Adipose tissue (tissue), 3 donors: ENCODE results near the gene GRK3. TPM values are rescaled to one million over a fixed set of nuclear protein-coding genes. Genes with fewer than 3 reads are reported as not detected.
"Not testable (repeated sequence)": the region's sequence is repeated elsewhere in the genome, so short reads cannot be mapped to it uniquely, and the experiment has no call there.

Experiments used
- H3K27ac ChIP-seq: one replicate; pipeline ENCODE4 v1.5.1; 2013; ENCODE audit warnings: low read depth, low read length
- WGBS, 3 donors: extraction: QIAGEN DNeasy Blood & Tissue Kit; methylation state at CpG; one replicate each; pipeline ENCODE4 v1.1.7; 2013; 5-methylcytosine and 5-hydroxymethylcytosine counted together
- polyA plus RNA-seq, 3 donors: library from polyadenylated mRNA; stranded (reverse); fragments of 200-250 nt; gene quantifications; one replicate each; pipeline ENCODE4 v1.2.3, GENCODE V29; 2013
- donor health status: healthy with polysubstance abuse.
- donor health status: Bipolar disorder and iron deficiency.
- donor health status: healthy.

Gene GRK3
- polyA plus RNA-seq, 3 donors = 5.8 to 17.6 (median 8.8) TPM

DNA sequence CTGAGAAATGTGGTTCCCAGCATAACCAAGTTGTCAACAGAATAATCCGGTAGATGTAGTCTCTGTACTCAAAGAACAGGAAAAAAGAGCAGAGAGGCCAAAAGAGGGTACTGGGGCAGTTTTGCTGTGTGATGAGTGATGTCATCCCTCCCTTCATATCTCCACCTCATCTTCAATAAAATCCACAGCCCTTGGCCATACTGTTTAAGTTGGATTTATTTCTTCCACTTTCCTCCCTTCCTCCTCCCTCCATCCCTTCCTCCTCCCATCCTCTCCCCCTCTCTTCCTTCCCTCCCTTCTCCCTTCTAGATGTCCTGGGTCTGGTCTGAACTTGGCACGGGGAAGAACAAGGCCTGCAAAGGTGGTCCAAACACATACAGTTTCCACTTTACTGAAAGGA is 18.2 kb upstream of the GRK3 start:
- WGBS, 3 donors = 49 to 83% (median 65%) methylated on average over 2 of the region's 2 CpGs

DNA sequence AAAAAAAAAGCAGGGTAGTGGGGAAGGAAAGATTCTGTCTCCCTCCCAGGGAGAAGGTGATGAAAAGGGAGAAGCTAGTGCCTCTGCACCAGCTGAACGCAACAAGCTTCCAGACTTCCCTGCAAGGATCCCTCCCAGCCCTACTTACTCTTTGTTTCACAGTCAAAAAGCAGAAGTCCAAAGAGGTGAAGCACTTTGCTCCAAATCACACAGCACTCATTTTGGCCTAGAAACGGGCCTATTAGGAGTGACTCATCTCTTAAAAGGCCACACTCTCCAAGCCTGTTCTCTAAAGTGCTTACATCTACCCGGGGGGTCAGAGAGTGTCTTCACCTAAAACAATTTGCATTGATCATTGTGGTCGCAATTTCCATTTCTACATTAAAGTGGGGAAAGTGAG is 17.7 kb upstream of the GRK3 start:
- 59 to 80% (median 63%) methylated on average over 4 of the region's 4 CpGs for WGBS, 3 donors

More for the DNA sequence above, 18.2 kb upstream of the GRK3 start:
- H3K27ac ChIP-seq = no peak overlapping the region

DNA sequence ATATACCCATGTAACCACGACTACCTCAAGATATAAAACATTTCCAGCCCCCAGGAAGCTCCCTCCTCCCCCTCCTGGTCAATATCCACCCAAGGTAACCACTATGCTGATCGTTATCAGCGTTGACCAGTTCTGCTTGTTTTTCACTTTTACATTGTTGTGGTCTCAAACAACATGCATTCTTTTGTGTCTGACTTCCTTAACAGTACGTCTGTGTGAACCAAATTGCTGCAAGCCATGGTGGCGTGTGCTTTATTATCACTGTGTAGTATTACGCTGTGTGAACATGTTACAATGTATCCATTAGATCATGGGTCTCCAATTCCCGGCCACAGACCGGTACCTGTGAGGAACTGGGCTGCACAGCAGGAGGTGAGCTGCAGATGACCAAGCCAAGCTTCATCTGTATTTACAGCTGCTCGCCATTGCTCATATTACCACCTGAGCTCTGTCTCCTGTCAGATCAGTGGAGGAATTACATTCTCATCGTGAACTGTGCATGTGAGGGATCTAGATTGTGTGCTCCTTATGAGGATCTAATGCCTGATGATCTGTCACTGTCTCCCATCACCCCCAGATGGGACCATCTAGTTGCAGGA is 15.5 kb upstream of the GRK3 start:
- WGBS, 3 donors = 59 to 77% (median 68%) methylated on average over 10 of the region's 10 CpGs
- no peak overlapping the region for H3K27ac ChIP-seq

More for the DNA sequence above, 17.7 kb upstream of the GRK3 start:
- no peak overlapping the region for H3K27ac ChIP-seq

DNA sequence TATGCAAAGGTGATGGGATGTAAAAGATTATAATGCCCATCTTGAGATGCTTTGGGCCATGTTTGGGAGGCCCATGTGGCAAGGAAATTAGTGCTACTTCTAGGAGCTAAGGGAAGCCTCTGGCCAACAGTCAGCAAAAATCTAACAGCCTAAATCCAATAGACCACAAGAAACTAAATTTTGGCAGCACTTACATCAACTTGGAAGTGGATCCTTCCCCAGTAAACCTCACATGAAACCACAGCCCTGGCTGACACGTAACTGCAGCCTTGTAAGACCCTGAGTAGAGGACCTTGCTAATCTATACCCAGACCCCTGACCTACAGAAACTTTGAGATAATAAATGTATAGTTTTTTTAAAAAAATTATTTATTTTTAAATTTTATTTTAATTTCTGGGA is 13.1 kb upstream of the GRK3 start:
- WGBS, 3 donors = 32 to 95% (median 37%) methylated on average over 1 of the region's 1 CpG
- H3K27ac ChIP-seq = no peak overlapping the region

DNA sequence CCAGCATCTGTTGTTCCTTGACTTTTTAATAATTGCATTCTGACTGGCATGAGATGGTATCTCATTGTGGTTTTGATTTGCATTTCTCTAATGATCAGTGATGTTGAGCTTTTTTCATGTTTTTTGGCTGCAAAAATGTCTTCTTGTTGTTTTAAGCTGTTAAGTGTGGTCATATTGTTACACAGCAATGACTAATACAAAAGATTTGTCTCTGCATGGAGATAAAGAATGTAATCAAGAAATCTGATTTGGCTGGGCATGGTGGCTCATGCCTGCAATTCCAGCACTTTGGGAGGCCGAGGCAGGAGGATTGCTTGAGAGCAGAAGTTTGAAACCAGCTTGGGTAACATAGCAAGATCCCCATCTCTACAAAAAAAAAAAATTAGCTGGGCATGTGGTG is 12.1 kb upstream of the GRK3 start:
- H3K27ac ChIP-seq = not testable (repeated sequence)
- WGBS, 3 donors = 50 to 83% (median 79%) methylated on average over 1 of the region's 1 CpG

DNA sequence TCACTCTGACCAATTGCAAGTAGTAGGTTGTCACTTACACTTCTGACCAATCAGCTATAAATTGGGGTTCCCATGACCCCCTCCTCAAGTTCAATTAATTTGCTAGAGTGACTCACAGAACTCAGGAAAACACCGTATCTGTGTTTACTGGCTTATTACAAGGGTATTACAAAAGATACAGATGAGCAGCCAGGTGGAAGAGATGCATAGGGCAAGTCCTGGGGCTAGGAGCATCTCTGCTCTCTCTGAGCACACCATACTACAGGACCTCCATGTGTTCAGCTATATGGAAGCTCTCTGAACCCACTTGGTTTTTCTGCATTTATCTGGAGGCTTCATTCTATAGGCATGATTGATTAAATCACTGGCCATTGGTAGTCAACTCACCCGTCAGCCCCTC is 11.3 kb upstream of the GRK3 start:
- 86 to 97% (median 88%) methylated on average over 2 of the region's 2 CpGs for WGBS, 3 donors

DNA sequence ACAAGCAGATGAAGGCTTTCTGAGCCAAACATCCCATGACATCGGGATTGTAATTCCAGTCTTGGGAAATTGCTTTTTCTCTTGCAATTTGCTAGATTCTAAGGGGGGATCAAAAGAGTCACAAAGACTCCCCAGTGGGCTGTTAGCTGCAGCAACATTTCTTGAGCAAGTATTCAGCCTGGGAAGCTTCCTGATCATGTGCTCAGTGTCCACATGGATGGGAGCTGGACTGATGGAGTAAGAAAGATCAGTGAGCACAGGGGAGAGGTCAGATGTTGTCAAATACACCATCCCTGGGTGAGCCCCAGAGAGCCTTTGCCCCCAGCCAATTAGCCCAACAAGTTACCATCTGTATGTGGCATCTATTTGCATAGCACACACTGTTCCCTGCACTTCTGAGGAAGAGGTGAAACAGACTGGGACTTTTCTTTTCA is 10.2 kb upstream of the GRK3 start:
- no peak overlapping the region for H3K27ac ChIP-seq
- WGBS, 3 donors = 56 to 67% (median 66%) methylated on average over 1 of the region's 1 CpG

More for the DNA sequence above, 11.3 kb upstream of the GRK3 start:
- no peak overlapping the region for H3K27ac ChIP-seq

DNA sequence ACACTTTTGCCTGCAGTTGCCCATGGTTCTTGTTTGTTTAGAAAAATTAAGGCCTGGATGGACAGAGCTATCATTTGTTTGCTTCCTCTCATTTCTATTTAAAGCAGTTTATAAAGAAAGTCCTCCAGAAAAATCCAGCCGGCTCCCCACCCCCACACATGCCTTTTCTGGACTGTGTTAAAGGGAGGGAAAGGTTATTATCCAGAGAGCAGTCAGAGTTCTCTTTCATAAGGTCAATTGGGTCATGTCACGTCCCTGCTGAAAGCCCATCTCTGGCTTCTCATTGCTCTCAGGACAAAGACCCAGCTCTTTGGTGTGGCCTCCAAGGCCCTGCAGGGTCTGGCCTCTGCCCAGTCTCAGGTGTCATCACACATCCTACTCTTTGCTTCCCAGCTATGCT is 9.8 kb upstream of the GRK3 start:
- 35 to 68% (median 55%) methylated on average over 2 of the region's 2 CpGs for WGBS, 3 donors
- no peak overlapping the region for H3K27ac ChIP-seq

DNA sequence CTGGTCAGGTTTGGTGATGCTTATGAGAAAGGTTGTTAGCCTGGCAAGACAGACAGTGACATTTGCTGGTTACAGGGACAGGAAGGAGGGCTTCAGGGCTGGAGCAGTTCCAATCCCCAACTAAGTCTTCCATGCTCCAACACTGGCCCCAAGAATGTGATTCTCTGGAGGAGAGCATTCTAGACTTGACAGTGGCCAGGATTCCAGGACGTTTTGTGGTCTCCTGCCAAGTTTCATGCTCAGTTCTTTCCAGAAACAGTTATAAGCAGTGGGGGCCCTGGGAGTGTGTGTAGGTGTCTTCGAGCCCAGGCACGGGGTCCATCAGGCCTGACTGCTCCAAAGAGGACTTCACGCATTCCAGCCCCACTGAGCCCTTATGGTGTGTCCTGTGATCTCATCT is 8.9 kb upstream of the GRK3 start:
- WGBS, 3 donors = 62 to 82% (median 63%) methylated on average over 4 of the region's 4 CpGs
- H3K27ac ChIP-seq = no peak overlapping the region

DNA sequence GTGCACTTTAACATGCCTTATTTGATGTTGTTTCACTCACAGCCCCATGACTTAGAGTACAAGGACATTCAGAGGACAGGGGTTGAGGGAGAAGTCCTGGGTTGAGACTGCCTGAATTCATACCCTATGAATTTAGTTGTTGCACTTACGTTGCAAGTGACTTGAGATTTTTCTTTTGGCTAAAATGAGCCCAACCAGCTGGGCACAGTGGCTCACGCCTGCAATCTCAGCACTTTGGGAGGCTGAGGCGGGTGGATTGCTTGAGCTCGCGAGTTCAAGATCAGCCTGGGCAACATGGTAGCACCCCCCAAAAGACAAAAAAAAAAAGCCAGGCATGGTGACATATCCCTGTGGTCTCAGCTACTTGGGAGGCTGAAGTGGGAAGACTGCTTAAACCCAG is 7.3 kb upstream of the GRK3 start:
- no peak overlapping the region for H3K27ac ChIP-seq
- WGBS, 3 donors = 91 to 93% (median 93%) methylated on average over 5 of the region's 5 CpGs

DNA sequence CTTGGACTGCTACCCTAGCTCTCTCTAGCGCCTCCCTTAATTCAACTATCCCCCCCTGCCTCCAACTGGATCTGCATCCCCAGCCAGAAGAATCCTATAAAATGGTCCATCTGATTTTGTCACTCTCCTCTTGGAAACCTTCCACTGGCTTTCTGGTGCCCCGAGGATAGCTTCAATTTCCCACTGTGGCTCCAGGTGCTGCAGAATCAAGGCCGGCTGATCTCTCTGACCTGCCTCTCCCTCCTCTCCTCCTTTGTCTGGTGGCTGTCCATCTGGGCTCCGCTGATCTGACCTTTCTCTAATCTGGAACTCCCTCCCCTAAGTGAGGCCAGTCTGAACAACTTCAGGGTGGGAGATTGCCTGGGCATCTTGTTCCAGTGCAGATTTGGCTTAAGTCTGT is 6.1 kb upstream of the GRK3 start:
- H3K27ac ChIP-seq = no peak overlapping the region
- WGBS, 3 donors = 87 to 93% (median 92%) methylated on average over 4 of the region's 4 CpGs

DNA sequence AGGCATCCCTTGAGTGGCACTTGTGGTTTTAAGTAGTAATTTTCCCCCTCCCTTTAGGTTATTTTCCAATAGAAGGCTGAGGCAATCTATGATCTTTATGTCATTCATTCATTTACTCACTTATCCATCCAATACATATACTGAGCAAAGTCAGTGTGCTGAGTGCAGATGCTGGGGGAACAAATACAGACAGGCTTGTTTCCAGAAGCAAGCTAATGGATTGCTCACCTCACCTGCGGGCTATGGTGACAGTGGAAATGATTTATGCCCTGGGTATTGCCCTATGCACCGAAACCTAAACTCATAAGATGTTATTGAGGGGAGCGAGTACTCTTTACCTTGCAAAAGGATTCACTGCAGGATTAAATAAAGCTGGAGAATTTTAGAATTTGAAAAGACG is 4.6 kb upstream of the GRK3 start:
- 58 to 94% (median 93%) methylated on average over 4 of the region's 4 CpGs for WGBS, 3 donors

DNA sequence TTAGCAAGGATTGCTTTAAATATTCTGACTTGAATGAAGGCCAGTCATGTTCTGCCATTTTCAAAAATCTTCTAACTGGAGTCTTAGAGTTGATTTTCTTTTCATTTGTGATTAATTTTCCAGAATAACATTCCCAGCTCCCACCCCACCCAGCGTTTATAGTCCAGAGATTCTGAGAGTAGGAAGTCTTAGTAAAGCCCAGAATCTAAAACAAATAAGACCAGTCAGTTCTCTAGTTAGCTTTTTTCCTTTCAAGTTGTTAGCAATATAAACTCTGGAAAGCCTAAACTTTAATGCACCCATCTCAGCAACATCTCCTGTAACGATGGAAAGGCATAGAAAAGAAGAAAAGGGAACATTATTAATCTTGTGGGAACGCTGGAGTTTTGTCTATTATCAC is 3.3 kb upstream of the GRK3 start:
- WGBS, 3 donors = 63 to 83% (median 77%) methylated on average over 3 of the region's 3 CpGs
- not testable (repeated sequence) for H3K27ac ChIP-seq

More for the DNA sequence above, 4.6 kb upstream of the GRK3 start:
- not testable (repeated sequence) for H3K27ac ChIP-seq

DNA sequence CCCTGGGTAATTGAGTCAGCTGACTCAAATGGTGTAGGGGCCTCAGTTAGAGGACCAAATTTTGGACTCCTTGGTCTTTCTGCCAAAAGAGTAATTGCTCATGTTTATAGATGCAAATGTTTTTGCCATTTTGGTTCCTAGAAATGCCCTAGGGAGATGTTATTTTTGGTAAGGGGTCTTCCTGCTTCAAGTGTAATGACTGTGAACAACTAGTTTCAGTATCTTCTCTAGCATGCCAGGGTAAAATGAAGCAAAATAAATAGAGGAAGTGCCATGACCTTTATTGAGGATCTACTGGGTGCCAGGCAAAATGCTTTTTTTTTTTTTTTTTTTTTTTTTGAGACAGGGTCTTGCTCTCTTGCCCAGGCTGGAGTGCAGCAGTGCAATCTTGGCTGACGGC is 2.5 kb upstream of the GRK3 start:
- H3K27ac ChIP-seq = not testable (repeated sequence)

DNA sequence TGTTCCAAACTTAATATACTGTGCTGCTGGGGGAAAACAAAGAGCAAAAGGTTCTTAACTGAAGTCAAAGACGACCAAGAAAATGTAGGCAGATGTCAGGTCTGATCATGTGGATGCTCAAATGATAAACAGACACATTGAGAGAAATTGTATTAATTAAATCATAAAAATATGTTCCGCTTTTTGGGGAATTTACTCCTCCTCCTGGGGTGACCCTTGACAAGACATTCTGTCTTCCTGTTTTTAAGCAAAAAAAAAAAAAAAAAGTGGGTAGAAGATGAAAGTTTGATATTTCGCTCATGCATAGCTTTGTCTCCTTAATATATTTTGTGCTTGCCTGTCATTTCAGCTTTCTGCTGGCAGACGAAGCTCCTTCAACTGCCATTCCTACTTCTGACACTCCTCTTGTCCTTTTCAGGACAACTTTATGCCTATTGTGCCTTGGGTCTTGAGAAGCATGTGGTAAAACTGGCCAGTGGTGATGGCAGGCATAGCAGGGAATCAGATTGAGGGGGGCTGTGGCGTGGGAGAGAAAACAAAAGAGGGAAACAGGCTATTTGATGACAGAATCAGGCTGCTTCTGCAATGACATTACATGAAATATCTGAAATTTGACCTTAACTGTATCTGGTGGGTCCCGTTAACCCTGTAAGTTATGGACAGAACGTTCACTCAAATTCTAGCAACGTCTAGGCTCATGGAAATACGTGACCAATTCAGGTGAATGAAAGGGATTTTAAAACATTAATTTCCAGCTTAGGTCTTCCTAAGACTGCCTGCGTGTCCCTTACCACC is 1.3 kb upstream of the GRK3 start:
- WGBS, 3 donors = 25 to 45% (median 32%) methylated on average over 10 of the region's 10 CpGs
- not testable (repeated sequence) for H3K27ac ChIP-seq

More for the DNA sequence above, 2.5 kb upstream of the GRK3 start:
- 57 to 83% (median 71%) methylated on average over 1 of the region's 1 CpG for WGBS, 3 donors

DNA sequence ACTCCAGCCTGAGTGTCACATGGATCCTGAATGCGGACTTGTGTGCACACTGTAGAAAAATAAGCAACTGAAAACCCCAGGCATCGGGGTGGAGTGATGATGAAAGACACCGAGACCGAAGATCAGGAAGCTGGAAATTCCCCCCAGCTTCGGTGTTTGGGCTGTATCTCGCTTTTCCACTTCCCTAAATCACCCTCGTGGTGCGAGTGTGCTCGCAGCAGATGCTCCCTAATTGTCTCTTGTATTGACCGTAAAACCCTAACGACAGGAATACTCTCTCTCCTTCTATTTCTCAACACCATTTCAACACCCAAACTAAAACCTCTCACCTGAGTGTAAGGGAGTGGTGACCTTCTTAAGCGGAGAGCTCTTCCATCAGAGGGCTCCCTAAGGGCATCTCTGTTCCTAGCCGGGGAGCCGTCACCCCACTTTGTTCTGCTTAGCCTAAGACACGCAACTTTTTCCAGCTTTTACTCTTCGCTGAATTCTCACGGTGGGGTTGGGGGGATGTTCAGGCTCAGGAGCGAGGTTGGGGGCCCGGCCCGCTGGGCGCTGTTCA is 635 bp upstream of the GRK3 start:
- WGBS, 3 donors = 2 to 3% (median 3%) methylated on average over 21 of the region's 21 CpGs
- no peak overlapping the region for H3K27ac ChIP-seq

DNA sequence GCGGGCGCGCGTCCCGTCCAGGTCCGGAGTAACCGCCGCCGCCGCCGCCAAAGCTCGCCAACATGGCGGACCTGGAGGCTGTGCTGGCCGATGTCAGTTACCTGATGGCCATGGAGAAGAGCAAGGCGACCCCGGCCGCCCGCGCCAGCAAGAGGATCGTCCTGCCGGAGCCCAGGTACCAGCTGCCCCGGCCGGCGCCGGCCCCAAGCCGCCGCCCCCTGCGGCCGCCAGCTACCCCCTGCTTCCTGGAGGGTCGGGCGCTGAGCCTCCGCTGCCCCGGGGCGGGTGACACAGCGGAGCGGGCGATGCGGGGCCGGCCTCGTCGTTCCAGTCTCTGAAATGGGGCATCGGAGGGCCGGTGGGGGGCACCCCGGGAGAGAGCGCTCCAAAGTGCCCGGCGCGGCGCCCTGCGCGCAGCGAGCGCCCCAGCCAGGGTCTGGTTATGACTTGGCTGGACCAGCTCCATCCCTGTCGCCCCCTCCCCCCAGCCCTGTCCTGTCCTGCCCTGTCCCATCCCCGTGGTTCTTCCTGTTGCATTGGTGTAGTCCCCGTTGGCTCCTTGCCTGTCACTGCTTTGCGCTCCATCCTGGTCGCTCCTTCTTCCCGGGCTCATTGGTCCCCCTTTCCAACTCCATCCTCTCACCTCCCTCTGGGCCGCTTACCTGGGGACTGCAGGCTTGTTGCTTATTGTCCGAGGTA is 653 bp downstream of the GRK3 start:
- no peak overlapping the region for H3K27ac ChIP-seq
- 1% methylated on average over 38 to 57 of the region's 61 CpGs for WGBS, 3 donors

DNA sequence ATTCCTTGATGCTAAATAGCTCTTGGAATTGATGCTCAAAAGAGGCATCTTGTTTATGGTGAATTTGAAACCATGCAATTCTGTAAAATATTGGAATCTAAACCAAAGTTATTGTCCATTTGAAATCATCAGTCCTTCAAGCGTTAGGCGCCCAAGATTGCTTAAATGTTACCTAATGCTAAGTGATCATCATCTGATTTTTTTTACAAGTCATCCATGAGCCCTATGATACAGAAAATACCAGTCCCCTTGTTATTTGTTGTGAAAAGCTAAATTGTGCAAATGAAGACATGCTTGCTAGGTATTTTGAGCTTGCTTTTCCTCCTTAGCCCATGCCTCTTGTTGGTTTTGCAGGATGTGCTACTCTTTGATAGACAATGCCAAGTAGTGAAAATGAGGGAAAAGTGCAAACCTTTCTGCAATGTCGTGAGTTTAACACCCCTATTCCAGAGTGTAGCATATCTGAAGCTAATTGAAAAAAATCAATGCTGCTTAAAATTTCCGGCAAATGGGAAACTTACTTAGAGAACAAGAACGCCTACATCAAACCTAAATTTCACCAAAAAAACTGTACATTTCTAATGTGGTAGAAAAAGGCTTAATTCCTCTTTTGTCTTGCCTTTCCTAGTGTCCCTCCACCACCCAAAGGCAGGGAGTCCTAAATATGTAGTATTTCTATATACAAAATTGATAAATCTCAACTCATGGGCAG is 1.9 kb downstream of the GRK3 start:
- H3K27ac ChIP-seq = no peak overlapping the region
- 38 to 63% (median 45%) methylated on average over 5 of the region's 5 CpGs for WGBS, 3 donors

DNA sequence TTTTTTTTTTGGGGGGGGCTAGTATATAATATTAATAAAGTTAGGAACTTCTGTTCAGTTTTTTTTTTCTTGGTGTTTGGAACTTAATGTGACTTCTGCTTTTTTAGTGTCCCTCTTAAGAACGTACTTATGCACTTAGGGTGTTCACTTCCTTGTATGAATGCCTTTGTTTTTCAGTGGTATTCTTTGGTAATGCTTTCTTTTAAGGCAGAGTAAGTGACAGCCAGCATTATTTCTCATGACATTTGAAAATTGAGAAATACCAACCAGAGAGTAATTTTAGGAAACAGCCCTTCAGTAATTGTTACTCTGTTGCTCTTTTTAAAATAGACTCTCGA is 2.4 kb downstream of the GRK3 start:
- 31 to 61% (median 36%) methylated on average over 2 of the region's 2 CpGs for WGBS, 3 donors
- no peak overlapping the region for H3K27ac ChIP-seq
